HFF-Myc (cell line): ENCODE results near the gene ZC2HC1B.

Experiments
- DNase-seq: peaks from one replicate; pipeline ENCODE4 v3.0.0-alpha.2; 2011; ENCODE audit warnings: low read depth; ENCODE audit errors: extremely low read depth
- H3K4me3 ChIP-seq: replicated peaks from 2 replicates; pipeline ENCODE4 v1.5.1; 2011; ENCODE audit warnings: low read depth, mild to moderate bottlenecking, control low read depth, low read length
- CTCF ChIP-seq: IDR thresholded peaks from 2 replicates; pipeline ENCODE4 v1.5.1; 2012; ENCODE audit warnings: mild to moderate bottlenecking, low read depth, low read length, control low read depth; ENCODE audit errors: missing control alignments

The ZC2HC1B gene

GRCh38 chr6:143961066-143961465 lies 96.8 kb downstream of the ZC2HC1B start:
- no peak for TF ChIP-seq CTCF
- no peak overlapping the region for H3K4me3 ChIP-seq
- no peak for DNase-seq

- H3K4me3 ChIP-seq = no peak overlapping the region
- peak; percentile 42 for TF ChIP-seq CTCF
- DNase-seq = peak; percentile 17
Observed at GRCh38 chr6:143961886-143962878, 97.9 kb downstream of the ZC2HC1B start.

- H3K4me3 ChIP-seq = no peak overlapping the region
- no peak for DNase-seq
- no peak for TF ChIP-seq CTCF
Observed at GRCh38 chr6:143963158-143963919, 99.1 kb downstream of the ZC2HC1B start.

GRCh38 chr6:143964674-143965081 lies 100.4 kb downstream of the ZC2HC1B start:
- DNase-seq = no peak
- H3K4me3 ChIP-seq = no peak overlapping the region
- TF ChIP-seq CTCF = no peak

GRCh38 chr6:143965503-143966171 lies 101.4 kb downstream of the ZC2HC1B start:
- DNase-seq = peak; percentile 7
- no peak for TF ChIP-seq CTCF
- H3K4me3 ChIP-seq = no peak overlapping the region

GRCh38 chr6:143966312-143966711 lies 102.0 kb downstream of the ZC2HC1B start:
- no peak for TF ChIP-seq CTCF
- no peak overlapping the region for H3K4me3 ChIP-seq
- no peak for DNase-seq
